PC-9 (cell line): ENCODE measurements around the gene SIPA1L3.

Source experiments
- CTCF ChIP-seq: fragments of 200-600 bp; sonication (generic); conservative IDR thresholded peaks from 2 replicates; pipeline ENCODE4 v1.6.1; 2017; ENCODE audit warnings: mixed run types, antibody characterized with exemption, mild to moderate bottlenecking, moderate library complexity
- EZH2 ChIP-seq: fragments of 200-600 bp; sonication (generic); IDR thresholded peaks from 2 replicates; pipeline ENCODE4 v1.8.0; 2017; ENCODE audit warnings: antibody characterized with exemption, low read depth

- TF ChIP-seq CTCF (no peak), EZH2 (no peak)
Observed at GRCh38 chr19:38073841-38074685, 167.1 kb downstream of the SIPA1L3 start.
